Mucosa of descending colon (tissue), 3 donors: Measurements from ENCODE around the gene ZHX3. TPM values are rescaled to one million over a fixed set of nuclear protein-coding genes. Genes with fewer than 3 reads are reported as not detected.
"Not testable (repeated sequence)": the region's sequence is repeated elsewhere in the genome, so short reads cannot be mapped to it uniquely, and the experiment has no call there.

Experiments used
- ATAC-seq: fragments of 200-7000 bp; cut with Tn5 transposase; one replicate; pipeline ENCODE4 v1.9.1; 2020; ENCODE audit warnings: mild to moderate bottlenecking, moderate library complexity
- DNase-seq, 3 donors: peaks; one replicate each; pipeline ENCODE4 v3.0.0-alpha.2; 2020
- H3K36me3 ChIP-seq: fragments of 200-600 bp; one replicate; pipeline ENCODE4 v1.8.0; 2021; ENCODE audit warnings: low read depth, mild to moderate bottlenecking
- H3K4me1 ChIP-seq: fragments of 200-600 bp; one replicate; pipeline ENCODE4 v1.8.0; 2021; ENCODE audit warnings: low read depth, mild to moderate bottlenecking
- H3K4me3 ChIP-seq: fragments of 200-600 bp; one replicate; pipeline ENCODE4 v1.8.0; 2021; ENCODE audit warnings: mild to moderate bottlenecking
- H3K9me3 ChIP-seq: fragments of 200-600 bp; one replicate; pipeline ENCODE4 v1.8.0; 2021; ENCODE audit warnings: mild to moderate bottlenecking
- intact Hi-C, 2 donors: fragments of 100-400 bp; cut with DNase I in 1 of 2; cut with micrococcal nuclease in 1 of 2; formaldehyde crosslinking; loops; one replicate each; pipeline versions ENCODE4 v1.11.0 to v1.11.1; 2022; cut with DNase I, micrococcal nuclease
- microRNA-seq: library from miRNA; unstranded; fragments of <30 nt; microRNA quantifications from one replicate; pipeline ENCODE4, GENCODE V29; 2019
- total RNA-seq, 3 donors: library from RNA; stranded (reverse); fragmentation: NEBNext Ultra II Directional in 2 of 3; extraction: Animal tissue kit (Norgen Biotek cat#: 25700) in 2 of 3; gene quantifications; one replicate each; pipeline versions ENCODE4 v1.2.1 to v1.2.4, GENCODE V29; 2021 to 2023
- TF ChIP-seq, protein P1 (sequence below): fragments of 200-600 bp; IDR thresholded peaks from one replicate; pipeline ENCODE4 v1.8.0; 2022; ENCODE audit warnings: antibody characterized with exemption, mild to moderate bottlenecking
- donor health status: DM: no; HTN: no; CAD: no; lungs with moderate emphysema.
- donor health status: DM: no; HTN: no; CAD: no.
- donor health status: DM: no; HTN: yes; CAD: no.

ZHX3 gene
- total RNA-seq, 3 donors from 2014 or later = 24.5 to 84.5 (median 32.8) TPM

- intact Hi-C loops = no loop called here
- TF ChIP-seq, protein P1, sequence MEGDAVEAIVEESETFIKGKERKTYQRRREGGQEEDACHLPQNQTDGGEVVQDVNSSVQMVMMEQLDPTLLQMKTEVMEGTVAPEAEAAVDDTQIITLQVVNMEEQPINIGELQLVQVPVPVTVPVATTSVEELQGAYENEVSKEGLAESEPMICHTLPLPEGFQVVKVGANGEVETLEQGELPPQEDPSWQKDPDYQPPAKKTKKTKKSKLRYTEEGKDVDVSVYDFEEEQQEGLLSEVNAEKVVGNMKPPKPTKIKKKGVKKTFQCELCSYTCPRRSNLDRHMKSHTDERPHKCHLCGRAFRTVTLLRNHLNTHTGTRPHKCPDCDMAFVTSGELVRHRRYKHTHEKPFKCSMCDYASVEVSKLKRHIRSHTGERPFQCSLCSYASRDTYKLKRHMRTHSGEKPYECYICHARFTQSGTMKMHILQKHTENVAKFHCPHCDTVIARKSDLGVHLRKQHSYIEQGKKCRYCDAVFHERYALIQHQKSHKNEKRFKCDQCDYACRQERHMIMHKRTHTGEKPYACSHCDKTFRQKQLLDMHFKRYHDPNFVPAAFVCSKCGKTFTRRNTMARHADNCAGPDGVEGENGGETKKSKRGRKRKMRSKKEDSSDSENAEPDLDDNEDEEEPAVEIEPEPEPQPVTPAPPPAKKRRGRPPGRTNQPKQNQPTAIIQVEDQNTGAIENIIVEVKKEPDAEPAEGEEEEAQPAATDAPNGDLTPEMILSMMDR = no peak
- Histone ChIP-seq H3K4me1 (peaks cover 5% of the 10 kb centered on the region), H3K9me3 (no peaks in the 10 kb centered on the region), H3K4me3 (no peak overlapping the region), H3K36me3 (no peaks in the 10 kb centered on the region)
- ATAC-seq (no peak), DNase-seq (no peak)
Observed at GRCh38 chr20:41133709-41134361, 183.7 kb downstream of the ZHX3 start.

GRCh38 chr20:41132388-41132775, 185.1 kb downstream of the ZHX3 start:
- H3K36me3 ChIP-seq, intact Hi-C loops, H3K4me3 ChIP-seq, H3K9me3 ChIP-seq, H3K4me1 ChIP-seq, ATAC-seq, DNase-seq: not testable (repeated sequence)

DNA sequence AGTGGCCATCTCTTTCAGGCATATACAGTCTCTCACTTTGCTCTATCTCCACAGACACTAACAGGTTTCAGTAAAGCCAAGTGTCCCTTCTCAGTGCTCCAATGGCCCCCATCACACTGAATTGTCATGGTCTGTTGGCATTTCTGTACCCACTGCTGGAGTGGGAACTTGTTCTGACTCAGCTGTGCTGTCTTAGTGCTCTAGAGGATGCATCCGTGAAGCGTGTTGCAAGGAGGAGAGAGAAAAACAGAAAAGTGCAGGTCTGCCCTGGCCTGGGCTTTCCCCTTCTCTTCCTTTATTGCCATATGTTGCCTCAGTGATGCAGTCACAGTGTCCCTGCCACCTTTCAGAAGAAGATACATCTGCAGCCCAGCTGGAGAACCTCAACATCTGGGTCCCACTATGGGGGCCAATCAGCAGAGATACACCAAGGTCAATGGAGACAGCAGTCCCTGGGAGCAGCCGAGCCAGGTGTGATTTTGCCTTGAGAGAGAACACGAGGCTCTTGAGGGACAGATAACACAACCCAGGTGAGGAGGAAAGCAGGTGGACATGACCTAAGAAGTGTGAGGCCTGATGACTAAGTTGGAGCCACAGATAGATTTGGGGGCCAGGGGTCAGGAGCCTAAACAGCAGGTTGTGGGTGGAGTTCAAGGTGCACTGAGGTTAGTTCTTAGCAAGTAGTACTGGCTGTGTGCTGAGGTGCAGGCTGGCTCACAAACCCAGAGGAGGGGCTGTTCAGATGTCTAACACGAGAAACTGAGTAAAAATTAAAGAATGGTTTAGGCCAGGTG, 185.7 kb downstream of the ZHX3 start:
- no peak for ATAC-seq

More for the DNA sequence above, 185.7 kb downstream of the ZHX3 start:
- TF ChIP-seq, protein P1 = no peak
- DNase-seq = no peak
- Histone ChIP-seq H3K36me3 (no peaks in the 10 kb centered on the region), H3K4me1 (no peaks in the 10 kb centered on the region), H3K4me3 (no peak overlapping the region), H3K9me3 (no peaks in the 10 kb centered on the region)
- intact Hi-C loops = no loop called here

Small RNA genes lying within 50 kb of the gene (microRNA-seq; reads per million reads assigned to microRNA genes)
- gene MIR6871 = not detected

Other genes with a start within 250 kb of the ZHX3 start
- 10 to 100 TPM; 65.2 to 98.4 (median 85.4) TPM for gene PLCG1, start 180.2 kb downstream of the ZHX3 start, total RNA-seq
- 10 to 100 TPM; 48.0 to 73.3 (median 52.7) TPM for gene LPIN3, start 23.1 kb upstream of the ZHX3 start, total RNA-seq
- gene EMILIN3, start 49.1 kb upstream of the ZHX3 start, total RNA-seq = 1 to 10 TPM in 1 of 3 donors, under 1 TPM in 1, not detected in 1; 0.23 to 4.0 TPM